Common myeloid progenitor, CD34-positive (primary cell): ENCODE measurements around the gene MLST8.

Source experiments
- CTCF ChIA-PET: fragments of 350-600 bp; sonication (Branson Sonifier 250); formaldehyde crosslinking; loops from one replicate; lab custom pipeline; 2021; ENCODE audit warnings: antibody characterized with exemption; lab: Charles Lee
- POLR2A ChIA-PET: fragments of 350-600 bp; sonication (Branson Sonifier 250); formaldehyde crosslinking; loops from one replicate; lab custom pipeline; 2021; ENCODE audit warnings: antibody characterized with exemption; lab: Charles Lee
- DNase-seq, 3 donors: peaks; one replicate each; pipeline versions ENCODE4 v3.0.0 to v3.0.0-alpha.2; 2013
- H3K27ac ChIP-seq, 2 experiments: 1 replicate in 1 of 2; 2 replicates in 1 of 2; pipeline ENCODE4 v1.7.0; 2013; ENCODE audit warnings: inconsistent platforms in 2 of 2, low read length in 2 of 2, mild to moderate bottlenecking in 2 of 2, low read depth in 1 of 2, moderate library complexity in 1 of 2; ENCODE audit not compliant: severe bottlenecking in 2 of 2, insufficient read depth in 1 of 2, poor library complexity in 1 of 2
- H3K27me3 ChIP-seq, 5 experiments: replicated peaks in 2 of 5; 1 replicate in 3 of 5; 2 replicates in 2 of 5; pipeline versions ENCODE4 v1.6.1 to v1.7.0; 2013; ENCODE audit warnings: low read length in 4 of 5, mild to moderate bottlenecking in 2 of 5, moderate library complexity in 2 of 5, inconsistent platforms in 1 of 5; ENCODE audit not compliant: insufficient read depth in 5 of 5, control insufficient read depth in 4 of 5
- H3K36me3 ChIP-seq, 4 experiments: 1 replicate in 2 of 4; 2 replicates in 2 of 4; pipeline versions ENCODE4 v1.6.1 to v1.7.0; 2013; ENCODE audit warnings: low read length in 3 of 4, control low read depth in 1 of 4, mild to moderate bottlenecking in 1 of 4; ENCODE audit not compliant: control insufficient read depth in 4 of 4, insufficient read depth in 4 of 4
- H3K4me1 ChIP-seq, 4 experiments: 1 replicate in 3 of 4; 2 replicates in 1 of 4; pipeline versions ENCODE4 v1.6.1 to v1.7.1; 2013; ENCODE audit warnings: low read length in 3 of 4, mild to moderate bottlenecking in 3 of 4, control low read depth in 1 of 4, inconsistent platforms in 1 of 4, moderate library complexity in 1 of 4; ENCODE audit not compliant: control insufficient read depth in 4 of 4, insufficient read depth in 4 of 4; ENCODE audit errors: control extremely low read depth in 1 of 4
- H3K4me3 ChIP-seq, 7 experiments: 1 replicate in 4 of 7; 2 replicates in 3 of 7; pipeline versions ENCODE4 v1.5.1 to v1.7.0; 2013; ENCODE audit warnings: mild to moderate bottlenecking in 7 of 7, low read length in 6 of 7, moderate library complexity in 6 of 7, inconsistent platforms in 2 of 7, low read depth in 2 of 7, control low read depth in 1 of 7; ENCODE audit not compliant: insufficient read depth in 4 of 7, control insufficient read depth in 1 of 7; ENCODE audit errors: extremely low read depth in 1 of 7
- H3K9me3 ChIP-seq, 5 experiments: 1 replicate in 4 of 5; 2 replicates in 1 of 5; pipeline versions ENCODE4 v1.6.1 to v1.7.1; 2013; ENCODE audit warnings: low read length in 4 of 5, mild to moderate bottlenecking in 2 of 5, inconsistent platforms in 1 of 5, low read depth in 1 of 5, moderate library complexity in 1 of 5; ENCODE audit not compliant: control insufficient read depth in 4 of 5, insufficient read depth in 2 of 5; ENCODE audit errors: control extremely low read depth in 1 of 5
- WGBS: methylation state at CpG from one replicate; pipeline ENCODE4 v1.1.5; 2013; ENCODE audit not compliant: insufficient coverage; 5-methylcytosine and 5-hydroxymethylcytosine counted together

The MLST8 gene

DNA sequence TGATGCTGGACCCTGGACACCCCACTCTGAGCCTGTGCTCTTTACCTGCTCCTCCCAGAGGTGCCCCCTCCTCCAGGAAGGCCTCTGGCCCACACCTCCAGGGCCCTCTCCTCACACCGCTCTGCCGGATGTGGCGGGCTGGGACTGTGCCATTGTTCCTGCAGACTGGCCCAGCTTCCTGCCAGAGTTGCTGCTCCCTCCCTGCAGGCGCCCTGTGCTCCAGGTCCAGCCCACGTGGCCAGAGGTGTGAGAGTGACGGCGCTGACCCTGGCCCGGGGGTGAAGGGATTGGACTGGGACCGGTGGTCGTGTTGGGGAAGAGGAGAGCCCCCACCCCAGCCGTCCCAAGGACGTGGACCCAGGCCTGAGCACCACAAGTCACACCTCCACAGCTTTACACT is 23.8 kb downstream of the MLST8 start:
- DNase-seq, result no peak
- ChIA-PET POLR2A (interaction anchor here (0.7 kb wide), 1 partner anchor 9 kb away, joined by 3 read pairs; no protein-coding TSS in a partner anchor), CTCF (interaction anchor here (1.7 kb wide), 1 partner anchor 22 kb away, joined by 3 read pairs; the partner anchor contains the start of gene ECI1)
- H3K4me3 ChIP-seq, result no peak overlapping the region
- H3K27ac ChIP-seq, result no peak overlapping the region
- no peaks in the 10 kb centered on the region for H3K9me3 ChIP-seq
- 100% methylated on average over 3 of the region's 12 CpGs for WGBS
- peaks cover 8 to 75% (median 43%) of the 10 kb centered on the region in 4 experiments for H3K36me3 ChIP-seq
- H3K27me3 ChIP-seq, result no peaks in the 10 kb centered on the region
- H3K4me1 ChIP-seq, result peaks cover 0 to 15% (median 11%) of the 10 kb centered on the region in 4 experiments

DNA sequence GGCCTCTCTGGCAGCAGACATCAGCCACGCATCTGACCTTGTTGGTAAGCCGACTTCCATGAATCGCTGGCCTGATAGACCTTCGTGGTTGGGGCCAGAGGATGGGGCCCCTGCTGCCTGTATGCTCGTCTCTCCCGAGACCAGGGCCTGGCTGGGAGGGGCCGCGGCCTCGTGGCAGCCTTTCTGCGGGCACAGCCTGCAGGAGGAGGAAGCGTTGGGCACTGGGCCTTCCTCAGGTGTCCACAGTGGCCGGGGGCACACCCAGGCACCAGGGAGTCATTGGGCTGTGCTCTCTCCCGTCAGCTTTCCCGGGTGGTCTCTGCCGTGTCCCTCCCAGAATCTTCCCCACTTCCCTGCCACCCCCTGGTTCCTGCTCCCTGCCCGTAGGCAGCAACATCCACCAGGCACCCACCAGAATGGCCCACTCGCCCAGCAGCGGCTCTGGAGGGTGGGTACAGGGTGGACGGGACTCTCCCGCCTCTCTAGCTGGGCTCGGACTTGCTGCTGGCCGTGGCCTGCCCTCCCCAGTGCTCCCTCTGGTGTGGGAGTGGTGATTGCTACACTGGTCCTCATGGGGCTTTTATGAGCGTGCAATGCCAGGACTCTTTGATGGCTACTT is 24.5 kb downstream of the MLST8 start:
- Histone ChIP-seq H3K27ac (no peak overlapping the region), H3K36me3 (peaks cover 9 to 81% (median 48%) of the 10 kb centered on the region in 4 experiments), H3K4me1 (peaks cover 0 to 9% (median 4%) of the 10 kb centered on the region in 4 experiments), H3K27me3 (peaks cover 0 to 3% (median 0%) of the 10 kb centered on the region in 5 experiments), H3K9me3 (no peaks in the 10 kb centered on the region), H3K4me3 (no peak overlapping the region)
- ChIA-PET POLR2A (interaction anchor here (0.7 kb wide), 1 partner anchor 9 kb away, joined by 3 read pairs; no protein-coding TSS in a partner anchor), CTCF (interaction anchor here (1.7 kb wide), 1 partner anchor 22 kb away, joined by 3 read pairs; the partner anchor contains the start of gene ECI1)
- WGBS, result 94% methylated on average over 20 of the region's 23 CpGs
- DNase-seq, result no peak

DNA sequence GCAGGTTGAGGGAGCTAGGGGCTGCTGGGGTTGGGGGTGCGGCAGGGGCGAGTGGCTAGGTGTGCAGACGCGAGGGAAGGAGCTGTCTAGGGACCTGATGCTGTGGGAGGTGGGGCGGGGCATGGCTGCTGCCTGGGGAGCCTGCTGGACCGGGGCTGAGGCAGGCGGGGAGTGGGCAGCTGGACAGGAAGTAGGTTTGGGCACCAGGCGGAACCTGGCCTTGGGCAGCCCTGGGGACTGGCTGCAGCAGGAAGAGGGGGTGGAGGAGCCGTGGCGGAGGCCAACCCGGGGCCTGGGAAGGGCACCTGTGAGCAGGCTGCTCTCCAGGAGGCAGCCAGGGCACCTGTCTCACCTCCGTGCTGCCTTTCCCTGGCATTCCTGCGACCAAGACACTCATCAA is 25.1 kb downstream of the MLST8 start:
- Histone ChIP-seq H3K27me3 (peaks cover 0 to 9% (median 0%) of the 10 kb centered on the region in 5 experiments), H3K4me1 (peaks cover 0 to 6% (median 0%) of the 10 kb centered on the region in 4 experiments), H3K27ac (no peak overlapping the region), H3K9me3 (no peaks in the 10 kb centered on the region), H3K36me3 (peaks cover 9 to 87% (median 51%) of the 10 kb centered on the region in 4 experiments), H3K4me3 (no peak overlapping the region)
- 94% methylated on average over 9 of the region's 13 CpGs for WGBS
- ChIA-PET POLR2A (no interaction called here), CTCF (interaction anchor here (1.5 to 1.7 kb wide), 2 partner anchors 21 to 36 kb away, joined by 3 read pairs; partner anchors contain the start of gene ECI1)
- no peak for DNase-seq

DNA sequence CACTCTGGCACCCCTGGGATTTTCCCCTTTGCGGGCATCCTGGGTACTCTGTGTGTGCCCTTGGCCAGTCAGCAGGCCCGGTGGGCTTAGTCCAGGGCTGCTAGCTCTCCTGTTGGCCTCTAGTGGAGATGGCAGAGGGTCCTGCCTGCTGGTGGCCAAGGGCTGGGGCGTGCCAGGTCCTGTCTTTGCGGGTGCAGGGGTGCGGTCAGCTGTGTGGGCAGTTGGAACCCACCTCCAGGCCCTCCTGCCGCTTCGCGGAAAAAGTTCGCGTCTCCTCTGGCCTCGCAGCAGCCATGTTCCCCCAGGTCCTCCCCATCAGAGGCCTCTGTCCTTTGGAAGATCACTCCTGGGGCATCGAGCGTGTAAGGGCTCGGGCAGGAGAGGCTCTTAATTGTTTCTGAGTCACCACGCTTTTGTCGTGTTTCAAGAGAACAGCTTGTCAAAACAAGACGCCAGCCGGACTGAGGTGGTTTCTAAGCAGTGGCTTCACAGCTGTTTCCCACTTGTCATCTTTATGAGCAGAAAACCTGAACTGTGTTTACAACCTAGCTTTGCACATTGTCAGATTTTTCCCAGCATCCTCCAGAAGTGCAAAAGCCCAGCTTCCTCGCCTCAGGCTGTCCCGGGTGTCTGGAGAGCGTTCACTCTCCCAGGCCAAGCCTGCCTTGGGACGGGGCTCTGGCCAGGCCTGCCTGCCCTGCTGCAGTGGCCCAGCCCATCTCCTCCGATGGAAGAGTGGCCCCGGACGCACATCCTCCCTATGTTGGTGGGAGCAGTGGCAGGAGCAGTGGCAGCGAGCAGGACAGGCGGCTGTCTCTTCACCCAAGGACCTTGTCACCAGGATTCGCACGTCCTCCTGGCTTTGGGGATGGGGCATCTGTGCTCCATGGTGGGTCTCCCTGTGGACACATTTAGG is 26.0 kb downstream of the MLST8 start:
- CTCF ChIA-PET, result interaction anchor here (0.6 to 1.5 kb wide), 2 partner anchors 22 to 37 kb away, joined by 3 read pairs; no protein-coding TSS in a partner anchor
- H3K4me3 ChIP-seq, result no peak overlapping the region

DNA sequence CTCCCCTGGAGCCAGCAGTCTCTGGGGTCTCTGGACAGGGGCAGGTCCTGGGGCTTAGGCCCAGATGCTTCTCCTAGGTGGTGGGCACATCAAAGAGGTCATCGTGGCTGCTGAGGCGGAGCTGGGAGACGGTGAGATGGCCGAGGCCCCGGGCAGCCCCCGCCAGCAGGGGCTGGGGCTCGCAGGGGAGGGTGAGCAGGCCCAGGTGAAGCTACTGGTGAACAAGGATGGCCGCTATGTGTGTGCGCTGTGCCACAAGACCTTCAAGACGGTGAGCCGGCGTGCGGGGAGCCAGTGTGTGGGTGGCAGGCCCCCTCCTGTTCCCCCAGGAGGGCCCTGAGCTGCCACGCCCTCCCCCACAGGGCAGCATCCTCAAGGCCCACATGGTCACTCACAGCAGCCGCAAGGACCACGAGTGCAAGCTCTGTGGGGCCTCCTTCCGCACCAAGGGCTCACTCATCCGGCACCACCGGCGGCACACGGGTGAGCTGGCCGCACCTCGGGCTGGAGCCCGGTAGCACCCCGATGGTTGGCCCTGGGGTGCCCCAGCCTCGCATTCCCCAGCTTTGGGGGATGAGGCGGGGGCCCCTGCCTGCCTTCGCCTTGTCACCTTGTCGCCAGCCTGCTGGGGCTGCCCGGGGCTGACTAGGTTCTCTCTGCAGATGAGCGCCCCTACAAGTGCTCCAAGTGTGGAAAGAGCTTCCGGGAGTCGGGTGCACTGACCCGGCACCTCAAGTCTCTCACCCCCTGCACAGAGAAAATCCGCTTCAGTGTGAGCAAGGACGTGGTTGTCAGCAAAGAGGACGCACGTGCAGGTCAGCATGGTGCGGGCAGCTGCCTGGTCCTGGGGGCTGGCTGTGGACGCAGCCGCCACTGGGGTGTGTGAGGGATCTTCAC is 27.1 kb downstream of the MLST8 start:
- no peak overlapping the region for H3K27ac ChIP-seq
- H3K36me3 ChIP-seq, result peaks cover 9 to 80% (median 50%) of the 10 kb centered on the region in 4 experiments
- H3K4me3 ChIP-seq, result no peak overlapping the region
- ChIA-PET POLR2A (no interaction called here), CTCF (interaction anchor here (0.9 kb wide), 1 partner anchor 11 kb away, joined by 3 read pairs; no protein-coding TSS in a partner anchor)
- no peak for DNase-seq
- no peaks in the 10 kb centered on the region for H3K9me3 ChIP-seq
- peaks cover 0 to 28% (median 10%) of the 10 kb centered on the region in 5 experiments for H3K27me3 ChIP-seq
- 96% methylated on average over 37 of the region's 41 CpGs for WGBS
- H3K4me1 ChIP-seq, result peaks cover 0 to 12% (median 5%) of the 10 kb centered on the region in 4 experiments

More for the DNA sequence above, 26.0 kb downstream of the MLST8 start:
- WGBS, result 97% methylated on average over 29 of the region's 29 CpGs
- H3K9me3 ChIP-seq, result no peaks in the 10 kb centered on the region
- peaks cover 9 to 87% (median 54%) of the 10 kb centered on the region in 4 experiments for H3K36me3 ChIP-seq
- peaks cover 0 to 2% (median 1%) of the 10 kb centered on the region in 4 experiments for H3K4me1 ChIP-seq
- no peak for DNase-seq
- peaks cover 0 to 17% (median 5%) of the 10 kb centered on the region in 5 experiments for H3K27me3 ChIP-seq
- POLR2A ChIA-PET, result no interaction called here
- H3K27ac ChIP-seq, result no peak overlapping the region

DNA sequence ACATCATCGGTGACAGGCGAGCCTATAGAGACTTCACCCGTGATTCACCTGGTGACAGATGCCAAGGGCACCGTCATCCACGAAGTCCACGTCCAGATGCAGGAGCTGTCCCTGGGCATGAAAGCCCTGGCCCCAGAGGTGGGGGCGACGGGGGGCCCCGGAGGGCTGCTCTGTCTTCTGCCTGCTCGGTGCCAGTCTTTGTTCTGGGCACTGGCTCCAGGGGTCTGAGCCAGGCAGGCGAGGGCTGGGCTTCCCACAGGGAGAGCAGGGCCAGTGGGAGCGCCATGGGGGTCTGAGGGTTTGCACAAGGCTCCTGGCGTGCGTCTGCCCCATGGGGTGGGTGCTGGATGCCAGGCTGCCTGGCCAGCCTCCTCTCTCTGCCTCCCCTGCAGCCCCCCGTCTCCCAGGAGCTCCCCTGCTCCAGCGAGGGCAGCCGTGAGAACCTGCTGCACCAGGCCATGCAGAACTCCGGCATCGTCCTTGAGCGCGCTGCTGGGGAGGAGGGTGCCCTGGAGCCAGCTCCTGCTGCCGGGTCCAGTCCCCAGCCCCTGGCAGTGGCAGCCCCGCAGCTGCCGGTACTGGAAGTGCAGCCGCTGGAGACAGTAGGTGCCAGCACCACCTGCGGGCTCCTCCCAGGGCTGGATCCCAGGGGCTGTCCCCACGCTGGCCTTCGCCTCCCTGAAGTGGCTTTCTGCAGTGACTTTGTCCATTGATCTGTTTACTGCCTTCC is 28.0 kb downstream of the MLST8 start:
- Histone ChIP-seq H3K4me3 (no peak overlapping the region), H3K27ac (no peak overlapping the region), H3K4me1 (peaks cover 0 to 18% (median 8%) of the 10 kb centered on the region in 4 experiments), H3K9me3 (no peaks in the 10 kb centered on the region), H3K36me3 (peaks cover 9 to 76% (median 48%) of the 10 kb centered on the region in 4 experiments), H3K27me3 (peaks cover 0 to 37% (median 10%) of the 10 kb centered on the region in 5 experiments)
- CTCF ChIA-PET, result no interaction called here
- DNase-seq, result no peak
- POLR2A ChIA-PET, result no interaction called here
- 97% methylated on average over 20 of the region's 28 CpGs for WGBS
